Esophagus muscularis mucosa (tissue), 4 donors: ENCODE measurements around the gene IL4R. TPM values are rescaled to one million over a fixed set of nuclear protein-coding genes. Genes with fewer than 3 reads are reported as not detected.
A peak's percentile ranks its signal among the peaks of the same experiment; 100 is the strongest.
"Not testable (repeated sequence)": the region's sequence is repeated elsewhere in the genome, so short reads cannot be mapped to it uniquely, and the experiment has no call there.

Experiments used
- DNase-seq: peaks from one replicate; pipeline ENCODE4 v3.0.0-alpha.2; 2017; ENCODE audit errors: extremely low spot score
- H3K27ac ChIP-seq, 4 donors: fragments of 200-600 bp; sonication (generic); replicated peaks in 1 of 4; 1 replicate in 3 of 4; 2 replicates in 1 of 4; pipeline ENCODE4 v1.5.1; 2016 to 2019; ENCODE audit warnings: mild to moderate bottlenecking in 1 of 4
- H3K27me3 ChIP-seq, 4 donors: fragments of 200-600 bp; sonication (generic); one replicate each; pipeline versions ENCODE4 v1.5.1 to v1.6.0; 2016 to 2019
- H3K36me3 ChIP-seq, 4 donors: fragments of 200-600 bp; sonication (generic); one replicate each; pipeline ENCODE4 v1.5.1; 2016 to 2019
- H3K4me1 ChIP-seq, 4 donors: fragments of 200-600 bp; sonication (generic); one replicate each; pipeline ENCODE4 v1.5.1; 2016 to 2019
- H3K4me3 ChIP-seq, 4 donors: fragments of 200-600 bp; sonication (generic); 1 replicate in 2 of 4; 2 replicates in 2 of 4; pipeline ENCODE4 v1.5.1; 2016 to 2019; ENCODE audit warnings: mild to moderate bottlenecking in 4 of 4, moderate library complexity in 1 of 4
- H3K9me3 ChIP-seq, 4 donors: fragments of 200-600 bp; sonication (generic); 1 replicate in 3 of 4; 2 replicates in 1 of 4; pipeline ENCODE4 v1.5.1; 2016 to 2019
- CTCF ChIP-seq, 3 experiments: fragments of 200-600 bp in 2 of 3; fragments of 450-650 bp in 1 of 3; sonication (generic) in 2 of 3; IDR thresholded peaks; one replicate each; pipeline ENCODE4 v1.5.1; 2017 to 2019; ENCODE audit warnings: antibody characterized with exemption in 3 of 3, mild to moderate bottlenecking in 2 of 3, moderate library complexity in 1 of 3
- EP300 ChIP-seq: sonication (generic); formaldehyde crosslinking; IDR thresholded peaks from one replicate; pipeline ENCODE4 v1.6.1; 2017; ENCODE audit warnings: antibody characterized with exemption
- POLR2A ChIP-seq: fragments of 450-650 bp; IDR thresholded peaks from one replicate; pipeline ENCODE4 v1.6.1; 2017; ENCODE audit warnings: antibody characterized with exemption, moderate library complexity, mild to moderate bottlenecking, low read depth
- POLR2AphosphoS5 ChIP-seq, 2 donors: sonication (generic); formaldehyde crosslinking; IDR thresholded peaks; one replicate each; pipeline ENCODE4 v1.6.1; 2017; ENCODE audit warnings: antibody characterized with exemption in 2 of 2
- WGBS: methylation state at CpG from one replicate; pipeline ENCODE4 v1.1.5; 2018; 5-methylcytosine and 5-hydroxymethylcytosine counted together
- intact Hi-C: fragments of 100-400 bp; cut with DNase I; formaldehyde crosslinking; loops from one replicate; pipeline ENCODE4 v1.15.1; 2023
- total RNA-seq, 4 donors: library from RNA; depleted of rRNA; stranded (reverse); fragments of >200 nt; gene quantifications; one replicate each; pipeline versions ENCODE4 v1.1.0 to v1.2.1, GENCODE V29; 2016

Gene IL4R
- total RNA-seq, 4 donors from 2014 or later = 72.7 to 167 (median 116) TPM

- Histone ChIP-seq H3K4me1 (peaks cover 69 to 100% (median 100%) of the 10 kb centered on the region in 4 donors), H3K36me3 (peaks cover 0 to 5% (median under 1%) of the 10 kb centered on the region in 4 donors), H3K27me3 (no peaks in the 10 kb centered on the region), H3K4me3 (peak overlapping the region in 2 of 4 donors; percentile 9 to 46), H3K9me3 (no peaks in the 10 kb centered on the region), H3K27ac (peak overlapping the region; percentile 97 to 99 (median 98))
- TF ChIP-seq POLR2A = no peak
- peak; percentile 86 to 92 for TF ChIP-seq POLR2AphosphoS5 (IDR thresholded peaks at IDR 0.05)
- peak; percentile 93 for TF ChIP-seq EP300
- TF ChIP-seq CTCF (IDR thresholded peaks at IDR 0.05) = peak in 2 of 3 experiments; percentile 12 to 18
- intact Hi-C loops = loop anchor here (5.0 kb wide), 1 partner anchor 80 kb away; no protein-coding TSS in a partner anchor
- peak; percentile 98 for DNase-seq
- WGBS = 4% methylated on average over 13 of the region's 19 CpGs
These were observed 13.2 kb downstream of the IL4R start for GRCh38 chr16:27326738-27327585.

- DNase-seq = no peak
- intact Hi-C loops = loop anchor here (5.0 kb wide), 1 partner anchor 80 kb away; no protein-coding TSS in a partner anchor
- Histone ChIP-seq H3K4me1 (peaks cover 67 to 100% (median 99%) of the 10 kb centered on the region in 4 donors), H3K36me3 (peaks cover 0 to 5% (median 2%) of the 10 kb centered on the region in 4 donors), H3K27ac (peak overlapping the region; percentile 97 to 99 (median 98)), H3K4me3 (peak overlapping the region in 2 of 4 donors; percentile 9 to 46), H3K9me3 (no peaks in the 10 kb centered on the region), H3K27me3 (no peaks in the 10 kb centered on the region)
- 34% methylated on average over 3 of the region's 3 CpGs for WGBS
- TF ChIP-seq POLR2AphosphoS5 (IDR thresholded peaks at IDR 0.05) (no peak), POLR2A (no peak), EP300 (no peak), CTCF (IDR thresholded peaks at IDR 0.05) (no peak)
These were observed 13.8 kb downstream of the IL4R start for GRCh38 chr16:27327586-27327915.

GRCh38 chr16:27328937-27329336, 15.2 kb downstream of the IL4R start:
- Histone ChIP-seq H3K4me1 (peaks cover 56 to 100% (median 99%) of the 10 kb centered on the region in 4 donors), H3K9me3 (no peaks in the 10 kb centered on the region), H3K27ac (peak overlapping the region; percentile 97 to 99 (median 98)), H3K36me3 (peaks cover 0 to 14% (median 6%) of the 10 kb centered on the region in 4 donors), H3K27me3 (no peaks in the 10 kb centered on the region), H3K4me3 (no peak overlapping the region)
- no peak for DNase-seq
- WGBS = 80% methylated on average over 4 of the region's 5 CpGs
- TF ChIP-seq CTCF (IDR thresholded peaks at IDR 0.05) (no peak), POLR2AphosphoS5 (IDR thresholded peaks at IDR 0.05) (no peak), POLR2A (no peak), EP300 (no peak)
- intact Hi-C loops = loop anchor here (5.0 kb wide), 1 partner anchor 82 kb away; no protein-coding TSS in a partner anchor

GRCh38 chr16:27329376-27330079, 15.8 kb downstream of the IL4R start:
- peaks cover 0 to 20% (median 12%) of the 10 kb centered on the region in 4 donors for H3K36me3 ChIP-seq
- not testable (repeated sequence) for H3K4me3 ChIP-seq, H3K9me3 ChIP-seq, DNase-seq, H3K27me3 ChIP-seq
- intact Hi-C loops = loop anchor here (5.0 kb wide), 1 partner anchor 82 kb away; no protein-coding TSS in a partner anchor
- 60% methylated on average over 8 of the region's 8 CpGs for WGBS
- peak overlapping the region; percentile 97 to 99 (median 98) for H3K27ac ChIP-seq
- peaks cover 56 to 100% (median 99%) of the 10 kb centered on the region in 4 donors for H3K4me1 ChIP-seq

- H3K36me3 ChIP-seq = peaks cover 0 to 26% (median 14%) of the 10 kb centered on the region in 4 donors
- intact Hi-C loops = no loop called here
- no peaks in the 10 kb centered on the region for H3K9me3 ChIP-seq
- 36% methylated on average over 5 of the region's 5 CpGs for WGBS
- H3K27me3 ChIP-seq = no peaks in the 10 kb centered on the region
- no peak for TF ChIP-seq POLR2A
- TF ChIP-seq POLR2AphosphoS5 (IDR thresholded peaks at IDR 0.05) = peak; percentile 95
- TF ChIP-seq CTCF (IDR thresholded peaks at IDR 0.05) = no peak
- TF ChIP-seq EP300 = peak; percentile 94
- peak; percentile 96 for DNase-seq
- H3K4me3 ChIP-seq = no peak overlapping the region
- H3K27ac ChIP-seq = peak overlapping the region; percentile 97 to 99 (median 98)
- peaks cover 56 to 100% (median 99%) of the 10 kb centered on the region in 4 donors for H3K4me1 ChIP-seq
These were observed 16.8 kb downstream of the IL4R start for GRCh38 chr16:27330542-27330941.
